ENCODE measurements around the gene FKBP2. TPM values are rescaled to one million over a fixed set of nuclear protein-coding genes. Genes with fewer than 3 reads are reported as not detected.

Gene FKBP2
- total RNA-seq, 1 donor from 2014 or later: 110 TPM

DNA sequence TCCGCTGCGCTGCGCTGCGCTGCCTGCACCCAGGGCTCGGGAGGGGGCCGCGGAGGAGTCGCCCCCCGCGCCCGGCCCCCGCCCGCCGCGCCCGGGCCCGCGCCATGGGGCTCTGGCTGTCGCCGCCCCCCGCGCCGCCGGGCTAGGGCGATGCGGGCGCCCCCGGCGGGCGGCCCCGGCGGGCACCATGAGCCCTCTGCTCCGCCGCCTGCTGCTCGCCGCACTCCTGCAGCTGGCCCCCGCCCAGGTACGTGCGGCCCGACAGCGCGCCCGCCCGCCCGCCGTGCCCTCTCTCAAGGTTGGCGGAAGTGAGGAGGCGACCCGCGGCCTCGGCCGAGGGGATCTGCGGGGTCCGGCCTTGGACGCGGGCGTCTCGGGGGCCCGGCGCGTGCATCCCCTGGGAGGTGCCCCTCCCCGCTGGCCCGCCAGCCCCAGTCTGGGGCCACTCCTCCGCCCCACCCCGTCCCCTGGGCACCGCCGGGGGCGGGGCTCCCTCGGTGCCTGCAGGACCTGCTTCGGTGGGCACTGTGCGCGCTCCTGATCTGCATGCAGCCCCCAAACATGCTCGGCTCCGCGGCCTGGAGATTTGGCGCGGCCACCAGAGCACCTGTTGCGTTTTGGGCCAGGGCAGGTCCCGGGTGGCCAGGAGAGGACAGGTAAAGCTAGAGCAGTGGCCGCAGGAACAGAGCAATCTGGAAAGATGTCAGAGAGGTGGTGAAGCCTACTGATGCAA lies 6.1 kb upstream of the FKBP2 start:
- no peak for TF ChIP-seq CTCF (IDR thresholded peaks at IDR 0.05; ENCODE audit: insufficient read depth, low read length, poor library complexity, severe bottlenecking)
- peak overlapping the region; percentile 50 for H3K4me3 ChIP-seq (ENCODE audit: low read depth, low read length)
- no peaks in the 10 kb centered on the region for H3K27me3 ChIP-seq (ENCODE audit: control insufficient read depth, insufficient read depth, low read length)
- DNase-seq (ENCODE audit: low read depth): no peak
- no peaks in the 10 kb centered on the region for H3K36me3 ChIP-seq (ENCODE audit: control insufficient read depth, insufficient read depth, low read length)

GRCh38 chr11:64235437-64236161 lies 5.3 kb upstream of the FKBP2 start:
- TF ChIP-seq CTCF (IDR thresholded peaks at IDR 0.05; ENCODE audit: insufficient read depth, low read length, poor library complexity, severe bottlenecking): no peak
- DNase-seq (ENCODE audit: low read depth): no peak

GRCh38 chr11:64237484-64237951 lies 3.4 kb upstream of the FKBP2 start:
- Histone ChIP-seq H3K4me3 (ENCODE audit: low read depth, low read length) (no peak overlapping the region), H3K27me3 (ENCODE audit: control insufficient read depth, insufficient read depth, low read length) (no peaks in the 10 kb centered on the region), H3K36me3 (ENCODE audit: control insufficient read depth, insufficient read depth, low read length) (no peaks in the 10 kb centered on the region)
- DNase-seq (ENCODE audit: low read depth): no peak
- TF ChIP-seq CTCF (IDR thresholded peaks at IDR 0.05; ENCODE audit: insufficient read depth, low read length, poor library complexity, severe bottlenecking): no peak

More at GRCh38 chr11:64235437-64236161, 5.3 kb upstream of the FKBP2 start:
- Histone ChIP-seq H3K27me3 (ENCODE audit: control insufficient read depth, insufficient read depth, low read length) (no peaks in the 10 kb centered on the region), H3K36me3 (ENCODE audit: control insufficient read depth, insufficient read depth, low read length) (no peaks in the 10 kb centered on the region), H3K4me3 (ENCODE audit: low read depth, low read length) (peak overlapping the region; percentile 50)

- TF ChIP-seq CTCF (IDR thresholded peaks at IDR 0.05; ENCODE audit: insufficient read depth, low read length, poor library complexity, severe bottlenecking): no peak
- Histone ChIP-seq H3K27me3 (ENCODE audit: control insufficient read depth, insufficient read depth, low read length) (no peaks in the 10 kb centered on the region), H3K4me3 (ENCODE audit: low read depth, low read length) (no peak overlapping the region), H3K36me3 (ENCODE audit: control insufficient read depth, insufficient read depth, low read length) (no peaks in the 10 kb centered on the region)
- DNase-seq (ENCODE audit: low read depth): no peak
Observed at GRCh38 chr11:64238076-64238475, 2.8 kb upstream of the FKBP2 start.

- no peak for TF ChIP-seq CTCF (IDR thresholded peaks at IDR 0.05; ENCODE audit: insufficient read depth, low read length, poor library complexity, severe bottlenecking)
- H3K36me3 ChIP-seq (ENCODE audit: control insufficient read depth, insufficient read depth, low read length): peaks cover 3% of the 10 kb centered on the region
- no peak overlapping the region for H3K4me3 ChIP-seq (ENCODE audit: low read depth, low read length)
- no peaks in the 10 kb centered on the region for H3K27me3 ChIP-seq (ENCODE audit: control insufficient read depth, insufficient read depth, low read length)
- DNase-seq (ENCODE audit: low read depth): no peak
Observed at GRCh38 chr11:64238999-64239398, 1.9 kb upstream of the FKBP2 start.
